Ovary (tissue), 3 donors: ENCODE measurements around the gene SPATA33.

Source experiments
- CTCF ChIP-seq, 3 donors: fragments of 450-650 bp in 2 of 3; fragments of 200-600 bp in 1 of 3; IDR thresholded peaks; one replicate each; pipeline versions ENCODE4 v1.5.1 to v1.8.0; 2016 to 2022; ENCODE audit warnings: antibody characterized with exemption in 3 of 3, mild to moderate bottlenecking in 1 of 3
- POLR2A ChIP-seq: fragments of 450-650 bp; IDR thresholded peaks from one replicate; pipeline ENCODE4 v1.6.1; 2017; ENCODE audit warnings: antibody characterized with exemption, mild to moderate bottlenecking, moderate library complexity
- donor health status: DM: no; HTN: no; CAD: no.

GRCh38 chr16:89695875-89696669, 38.4 kb downstream of the SPATA33 start:
- TF ChIP-seq CTCF (IDR thresholded peaks at IDR 0.05) (no peak), POLR2A (no peak)
